HG03575 (cell line): ENCODE data around the gene TMEM258.

ENCODE experiments used
- ATAC-seq: cut with Tn5 transposase; IDR thresholded peaks from one replicate; pipeline ENCODE4 v1.9.1; 2021; ENCODE audit not compliant: unreplicated experiment, insufficient number of reproducible peaks, low FRiP score; ENCODE audit errors: extremely low read depth

The TMEM258 gene

DNA sequence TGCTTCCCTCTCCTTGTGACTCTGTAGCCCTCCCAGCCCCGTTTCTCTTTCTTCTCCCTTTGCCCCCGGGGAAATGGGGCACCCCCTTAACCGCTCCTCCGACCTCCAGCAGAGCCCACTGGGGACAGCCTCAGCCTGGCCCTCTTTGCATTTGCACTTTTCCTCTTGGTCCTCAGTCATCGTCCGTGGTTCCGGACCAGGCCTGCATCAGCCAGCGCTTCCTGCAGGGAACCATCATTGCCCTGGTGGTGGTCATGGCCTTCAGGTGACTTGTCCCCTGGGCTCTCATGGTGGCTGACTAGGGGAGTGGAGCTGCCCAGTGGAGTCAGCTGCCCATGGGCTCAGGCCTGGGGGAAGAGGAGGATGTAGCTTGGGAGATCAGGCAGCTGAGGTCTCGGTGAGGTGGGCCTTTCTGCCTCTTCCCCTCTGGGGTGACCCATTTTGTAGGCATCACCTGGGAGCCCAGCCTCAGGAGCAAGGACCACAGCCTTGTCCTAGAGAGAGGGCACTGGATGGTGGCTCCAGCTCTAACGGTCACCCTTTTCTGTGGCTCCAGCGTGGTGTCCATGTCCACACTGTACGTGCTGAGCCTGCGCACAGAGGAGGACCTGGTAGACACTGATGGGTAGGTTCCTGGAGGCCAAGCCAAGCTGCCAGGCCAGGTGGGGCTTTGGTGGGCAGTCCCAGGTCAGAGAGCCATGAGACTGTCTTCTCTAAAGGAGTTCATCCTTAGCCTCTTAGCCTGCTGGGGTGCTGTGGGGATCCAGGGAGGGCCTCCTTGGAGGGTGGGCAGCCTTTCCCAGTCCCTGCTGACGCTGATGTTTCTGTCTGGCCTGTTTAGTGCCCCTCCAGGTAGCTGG, 12.5 kb downstream of the TMEM258 start:
- ATAC-seq: no peak

DNA sequence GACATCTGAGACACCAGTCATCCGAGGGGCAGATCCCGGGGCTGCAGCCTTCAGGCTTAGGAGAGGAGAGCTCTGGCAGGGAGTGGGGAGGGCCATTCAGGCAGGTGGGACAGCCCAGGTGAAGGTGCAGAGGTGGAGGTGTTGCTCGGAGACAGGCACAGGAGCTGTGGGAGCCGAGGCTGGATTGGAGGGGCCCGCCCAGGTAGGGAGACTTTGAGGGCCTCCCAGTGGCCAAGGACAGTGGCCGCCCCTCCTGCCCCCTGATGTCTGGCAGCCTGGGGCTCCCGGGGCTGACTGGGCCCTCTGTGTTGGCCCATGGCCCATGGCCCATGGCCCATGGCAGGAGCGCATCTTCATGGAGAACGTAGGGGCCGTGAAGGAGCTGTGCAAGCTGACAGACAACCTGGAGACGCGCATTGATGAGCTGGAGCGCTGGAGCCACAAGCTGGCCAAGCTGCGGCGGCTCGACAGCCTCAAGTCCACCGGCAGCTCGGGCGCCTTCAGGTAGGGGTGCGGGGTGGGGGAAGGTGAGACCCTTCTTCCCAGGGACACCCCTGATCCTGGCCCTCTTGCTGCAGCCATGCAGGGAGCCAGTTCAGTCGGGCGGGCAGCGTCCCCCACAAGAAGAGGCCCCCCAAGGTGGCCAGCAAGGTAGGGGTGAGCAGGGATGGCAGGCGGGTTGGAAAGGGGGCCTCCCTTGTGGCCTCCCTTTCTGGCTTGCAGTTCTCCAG, 13.3 kb downstream of the TMEM258 start:
- no peak for ATAC-seq

DNA sequence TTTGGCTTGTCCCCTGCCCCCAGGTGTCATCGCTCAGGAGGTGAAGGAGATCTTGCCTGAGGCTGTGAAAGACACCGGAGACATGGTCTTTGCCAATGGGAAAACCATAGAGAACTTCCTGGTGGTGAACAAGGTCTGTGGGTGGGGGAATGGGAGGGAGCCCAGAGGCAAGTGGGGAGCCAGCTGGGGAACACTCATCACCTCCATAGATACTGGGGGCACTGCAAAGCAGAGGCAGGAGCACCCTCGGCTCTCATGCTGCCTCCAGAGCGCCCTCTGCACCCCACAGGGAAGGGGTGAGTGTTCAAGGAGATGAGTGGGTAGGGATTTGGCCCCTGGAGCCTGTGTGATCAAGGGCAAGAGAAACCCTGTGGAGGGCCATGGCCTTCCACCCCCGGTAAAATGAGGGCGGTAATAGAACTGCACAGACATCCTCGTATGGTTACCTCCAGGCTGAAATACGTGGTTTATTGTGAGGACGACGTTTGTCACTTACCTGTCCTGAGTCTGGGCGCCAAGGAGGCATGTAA, 14.0 kb downstream of the TMEM258 start:
- ATAC-seq: no peak

DNA sequence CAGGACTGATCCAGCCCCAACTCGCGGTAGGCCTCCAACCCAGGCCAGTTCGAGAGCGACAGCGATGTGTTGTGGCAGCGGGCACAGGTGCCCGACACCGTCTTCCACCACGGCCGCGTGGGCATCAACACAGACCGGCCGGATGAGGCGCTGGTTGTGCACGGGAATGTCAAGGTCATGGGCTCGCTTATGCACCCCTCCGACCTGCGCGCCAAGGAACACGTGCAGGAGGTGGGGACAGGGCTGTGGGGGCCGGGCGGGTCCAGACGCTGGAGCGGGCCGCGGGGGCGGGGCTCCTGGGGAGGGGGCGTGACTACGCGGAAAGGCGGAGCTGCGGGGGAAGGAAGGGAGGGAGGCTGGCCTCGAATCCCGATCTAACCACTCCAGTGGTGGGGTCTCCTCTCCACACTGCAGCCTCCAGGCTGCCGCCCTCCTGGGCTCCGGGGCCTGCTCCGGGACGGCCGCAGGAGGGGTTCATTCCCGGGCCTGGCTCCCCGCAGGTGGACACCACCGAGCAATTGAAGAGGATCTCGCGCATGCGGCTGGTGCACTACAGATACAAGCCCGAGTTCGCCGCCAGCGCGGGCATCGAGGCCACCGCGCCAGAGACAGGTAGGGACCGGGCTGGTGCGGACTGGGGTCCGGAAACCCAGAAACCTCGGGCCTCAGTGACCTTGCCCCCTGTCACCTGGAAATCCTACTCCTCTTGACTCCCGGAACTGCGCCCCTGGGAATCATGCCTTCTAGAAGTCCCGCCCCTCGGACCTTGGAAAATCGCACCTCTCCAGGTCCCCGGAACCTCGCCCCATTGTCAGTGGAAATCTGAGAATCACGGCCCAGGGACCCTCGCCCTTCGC, 14.9 kb downstream of the TMEM258 start:
- ATAC-seq: no peak

DNA sequence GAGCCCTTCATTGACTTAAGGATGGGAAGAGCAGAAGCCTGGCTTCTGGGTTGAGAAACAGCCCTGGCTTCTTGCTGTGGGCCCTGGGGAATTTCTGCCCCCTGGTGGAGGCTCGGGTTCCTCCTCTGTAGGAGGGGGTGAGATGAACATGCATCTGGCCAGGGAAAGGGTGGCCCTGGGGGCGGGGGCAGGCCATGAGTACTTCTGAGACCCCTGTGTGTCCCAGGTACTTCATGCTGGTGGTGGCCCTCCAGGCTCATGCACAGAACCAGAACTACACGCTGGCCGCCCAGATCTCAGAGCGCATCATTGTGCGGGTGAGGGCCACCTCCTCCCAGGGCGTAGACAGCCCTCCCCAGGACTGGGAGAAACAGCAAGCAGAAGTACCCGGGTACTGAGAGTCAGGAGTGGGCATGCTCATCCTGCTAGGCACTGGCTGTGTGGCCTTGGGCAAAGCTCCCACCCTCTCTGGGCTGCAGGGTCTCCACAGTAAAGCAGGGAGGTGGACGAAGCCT, 15.8 kb downstream of the TMEM258 start:
- no peak for ATAC-seq

DNA sequence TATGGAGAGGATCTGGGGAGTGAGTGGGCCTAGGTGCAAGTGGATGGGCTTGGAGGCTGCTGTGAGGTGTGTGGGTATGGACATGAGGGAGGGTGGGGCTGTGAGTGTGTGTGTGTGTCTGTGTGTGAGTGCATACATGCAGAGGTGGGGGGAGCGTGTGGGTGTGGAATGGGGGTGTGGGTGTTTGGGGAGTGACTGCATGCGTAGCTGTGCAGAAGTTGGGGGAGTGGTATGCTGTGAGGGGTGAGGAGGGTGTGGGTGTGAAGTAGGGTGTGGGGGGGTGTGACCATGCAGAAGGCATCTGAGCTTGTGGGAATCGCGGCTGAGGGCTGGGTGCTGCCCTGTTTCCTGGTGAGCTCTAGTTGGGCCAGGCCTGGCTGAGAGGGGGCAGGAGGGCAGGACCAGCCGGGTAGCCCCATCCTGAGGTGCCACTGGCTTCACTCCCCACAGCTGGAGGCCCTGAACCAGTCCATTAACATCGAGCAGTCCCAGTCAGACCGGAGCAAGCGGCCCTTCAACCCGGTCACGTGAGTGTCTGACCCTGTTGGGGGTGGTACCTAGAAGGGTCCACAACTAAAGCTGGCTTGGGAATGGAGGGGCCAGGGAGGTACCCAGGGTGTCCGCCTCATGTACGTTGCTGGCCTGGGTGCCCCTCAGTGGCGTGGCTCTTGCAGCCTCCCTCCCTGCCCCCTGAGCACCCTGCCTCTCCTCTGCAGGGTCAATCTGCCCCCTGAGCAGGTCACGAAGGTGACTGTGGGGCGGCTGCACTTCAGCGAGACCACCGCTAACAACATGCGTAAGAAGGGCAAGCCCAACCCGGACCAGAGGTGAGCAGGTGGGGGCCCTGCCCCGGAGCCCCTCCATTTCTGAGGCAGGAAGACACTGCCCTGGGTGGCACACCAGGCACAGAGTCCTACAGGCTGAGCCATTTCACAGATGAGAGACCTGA, 16.5 kb downstream of the TMEM258 start:
- ATAC-seq: no peak

DNA sequence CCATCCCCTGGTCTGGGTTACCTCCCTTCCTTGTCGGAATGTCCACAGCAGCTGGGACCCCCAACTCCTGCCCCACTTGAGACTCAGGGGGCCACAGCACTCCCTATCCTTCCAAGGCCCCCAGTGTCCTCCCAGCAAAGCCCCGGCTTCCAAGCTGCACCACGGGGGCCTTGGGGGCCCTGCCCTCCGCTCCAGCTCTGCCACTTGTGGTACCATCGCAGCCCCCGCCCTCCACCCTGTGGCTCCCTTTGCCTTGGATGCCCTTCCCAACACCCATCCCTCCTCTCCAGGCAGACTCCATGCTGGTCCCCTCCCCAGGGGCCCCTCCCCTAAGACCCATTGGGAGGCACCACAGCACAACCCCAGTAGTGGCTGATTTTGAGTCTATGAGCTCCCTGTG, 17.3 kb downstream of the TMEM258 start:
- no peak for ATAC-seq

DNA sequence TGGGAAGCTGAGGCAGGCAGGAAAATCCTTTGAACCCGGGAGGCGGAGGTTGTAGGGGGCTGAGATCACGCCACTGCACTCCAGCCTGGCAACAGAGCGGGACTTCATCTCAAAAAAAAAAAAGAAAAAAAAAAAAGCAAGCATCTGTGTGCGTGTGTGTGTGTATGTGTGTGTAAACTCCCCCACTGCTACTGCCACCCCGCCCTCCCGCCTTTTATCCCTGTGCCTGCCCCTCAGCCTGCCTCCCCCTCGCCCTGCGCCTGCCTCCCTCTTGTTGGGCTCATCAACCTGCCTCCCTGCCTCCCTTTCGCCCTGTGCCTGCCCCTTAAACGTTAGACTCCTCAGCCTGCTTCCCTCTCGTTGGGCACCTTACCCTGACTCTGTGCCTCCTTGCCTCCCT, 18.0 kb downstream of the TMEM258 start:
- ATAC-seq: no peak

DNA sequence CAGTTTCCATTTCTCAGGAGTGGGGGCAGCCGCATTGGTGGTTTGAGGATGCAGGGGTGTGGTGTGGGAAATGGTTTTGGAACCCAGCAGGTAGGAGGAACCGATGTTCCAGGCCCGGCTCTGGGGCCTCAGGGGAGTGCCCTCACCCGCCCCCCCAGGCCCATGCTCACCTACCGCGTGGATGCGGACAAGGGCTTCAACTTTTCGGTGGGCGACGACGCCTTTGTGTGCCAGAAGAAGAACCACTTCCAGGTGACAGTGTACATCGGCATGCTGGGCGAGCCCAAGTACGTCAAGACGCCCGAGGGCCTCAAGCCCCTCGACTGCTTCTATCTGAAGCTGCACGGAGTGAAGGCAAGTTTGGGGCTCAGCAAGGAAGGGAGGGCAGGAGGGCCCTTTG, 18.6 kb downstream of the TMEM258 start:
- ATAC-seq: no peak

DNA sequence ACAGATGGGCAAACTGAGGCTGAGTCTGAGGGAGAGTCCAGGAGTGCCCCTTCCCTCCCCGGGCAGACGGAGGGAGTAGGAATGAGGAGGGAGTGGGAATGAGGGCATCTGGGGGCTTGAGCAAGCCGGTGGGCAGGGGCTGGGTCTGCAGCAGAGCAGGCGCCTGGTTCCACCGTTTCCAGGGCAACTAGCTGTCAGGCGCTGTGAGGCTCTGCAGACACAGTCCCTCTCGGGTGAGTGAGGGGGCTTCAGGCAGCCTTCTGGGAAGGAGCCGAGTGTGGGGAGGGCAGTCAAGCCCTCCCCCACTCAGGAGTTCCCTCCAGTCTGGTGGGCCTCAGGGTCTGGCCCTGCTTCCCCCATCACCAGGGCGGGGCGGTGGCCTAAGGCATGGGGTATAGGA, 19.0 kb downstream of the TMEM258 start:
- ATAC-seq: no peak

DNA sequence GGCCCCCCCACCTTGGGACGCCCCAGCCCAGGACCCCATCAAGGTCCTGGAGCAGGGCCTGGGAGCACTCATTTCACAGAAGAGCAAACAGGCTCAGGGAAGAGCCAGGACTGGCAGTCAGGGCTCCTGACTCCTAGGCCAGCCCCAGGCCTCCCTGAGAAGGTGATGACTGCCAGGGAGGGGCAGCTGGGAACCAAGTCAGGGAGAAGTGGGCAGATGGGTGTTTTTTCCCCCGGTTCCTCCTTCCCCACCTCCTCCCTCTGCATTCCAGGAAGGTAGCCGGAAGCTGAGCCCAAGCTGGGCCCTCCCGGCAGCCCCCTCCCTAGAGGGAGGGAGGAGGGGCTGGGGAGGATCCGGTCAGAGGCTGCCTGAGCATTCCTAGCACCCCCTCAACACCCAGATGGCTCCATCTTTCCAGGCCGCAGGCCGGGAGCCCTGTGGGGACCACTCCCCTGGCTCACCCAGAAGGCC, 20.4 kb downstream of the TMEM258 start:
- ATAC-seq: no peak

DNA sequence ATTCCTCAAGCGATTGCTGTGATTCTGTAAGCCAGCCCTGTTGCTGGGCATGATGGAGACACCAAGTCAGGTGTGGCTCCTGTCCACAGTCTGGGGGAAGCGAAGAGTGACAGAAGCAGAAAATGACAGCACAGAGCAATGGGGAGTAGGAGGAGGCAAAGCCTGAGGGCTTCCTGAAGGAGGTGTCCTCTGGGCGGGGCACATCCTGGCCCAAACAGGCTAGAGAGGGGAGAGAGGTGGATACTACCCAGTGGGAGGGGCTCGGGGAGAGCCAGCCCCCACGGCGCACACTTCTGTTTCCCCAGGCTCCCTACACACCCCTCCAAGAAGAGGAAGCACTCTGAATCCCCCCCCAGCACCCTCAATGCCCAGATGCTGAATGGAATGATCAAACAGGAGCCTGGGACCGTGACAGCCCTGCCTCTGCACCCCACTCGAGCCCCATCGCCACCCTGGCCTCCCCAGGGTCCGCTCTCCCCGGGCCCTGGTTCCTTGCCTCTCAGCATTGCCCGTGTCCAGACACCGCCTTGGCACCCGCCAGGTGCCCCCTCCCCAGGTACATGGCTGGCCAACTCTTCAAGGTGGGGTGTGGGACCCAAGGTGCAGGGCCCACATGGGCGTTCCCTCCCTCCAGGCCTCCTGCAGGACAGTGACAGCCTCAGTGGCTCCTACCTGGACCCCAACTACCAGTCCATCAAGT, 21.1 kb downstream of the TMEM258 start:
- ATAC-seq: no peak

DNA sequence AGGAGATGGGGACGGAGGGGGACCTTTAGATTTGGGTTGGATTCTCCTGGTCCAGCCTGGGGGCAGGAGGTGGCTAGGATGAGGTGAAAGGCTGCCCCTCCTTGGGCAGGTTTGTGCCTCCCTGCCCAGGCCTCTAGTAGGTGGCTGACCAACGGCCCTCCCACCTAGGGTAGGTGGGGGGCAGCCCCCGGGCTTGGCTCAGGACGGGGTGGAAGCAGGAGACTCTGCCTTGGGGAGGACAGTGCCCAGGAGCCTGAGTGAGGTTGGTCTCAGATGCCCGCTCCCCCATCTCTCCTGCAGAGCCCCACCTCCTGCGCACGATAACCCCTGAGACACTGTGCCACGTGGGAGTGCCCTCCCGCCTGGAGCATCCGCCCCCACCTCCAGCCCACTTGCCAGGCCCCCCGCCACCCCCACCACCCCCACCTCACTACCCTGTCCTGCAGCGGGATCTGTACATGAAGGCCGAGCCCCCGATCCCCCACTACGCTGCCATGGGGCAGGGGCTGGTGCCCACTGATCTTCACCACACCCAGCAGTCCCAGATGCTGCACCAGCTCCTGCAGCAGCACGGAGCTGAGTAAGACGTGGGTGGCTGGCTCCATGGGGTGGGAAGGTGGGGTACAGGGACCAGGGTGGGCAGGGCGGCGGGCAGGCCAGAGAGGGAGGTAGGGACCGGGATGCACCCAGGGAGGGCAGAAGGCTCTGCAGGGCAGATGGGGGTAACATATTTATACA, 22.3 kb downstream of the TMEM258 start:
- ATAC-seq: no peak

DNA sequence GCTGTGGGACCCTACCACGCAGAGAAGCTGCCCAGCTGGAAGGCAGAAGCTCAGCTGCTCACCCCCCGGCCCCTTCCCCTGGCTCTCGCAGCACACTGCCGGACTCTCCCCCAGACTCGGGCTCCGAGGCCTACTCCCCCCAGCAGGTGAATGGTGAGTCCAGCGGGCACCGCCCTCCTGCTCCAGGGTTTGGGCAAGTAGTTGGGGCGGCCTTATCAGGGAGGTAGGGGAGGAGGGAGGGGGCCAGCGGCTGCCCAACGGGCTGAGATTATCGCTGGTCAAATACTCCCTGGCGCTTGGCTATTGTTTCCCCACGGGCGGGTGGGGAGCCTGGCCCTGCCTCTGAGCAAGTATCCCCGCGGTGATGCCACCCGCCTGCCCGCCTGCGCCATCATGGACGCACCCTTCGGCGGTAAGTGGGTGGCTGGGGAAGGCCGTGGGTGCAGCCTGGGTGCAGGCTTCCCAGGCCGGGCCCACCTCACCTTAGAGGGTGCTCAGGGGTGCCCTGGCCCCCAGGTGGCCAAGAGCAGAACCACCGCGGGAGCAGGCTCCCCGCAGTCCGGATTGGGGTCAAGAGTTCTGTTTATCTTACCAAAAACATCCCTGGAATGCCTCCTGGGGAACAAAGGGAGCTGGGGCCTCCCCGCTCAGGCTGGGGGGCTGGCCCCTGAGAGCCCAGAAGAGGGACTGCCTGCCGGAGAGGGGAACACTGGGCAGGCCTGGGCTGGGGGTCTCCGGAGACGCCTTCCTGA, 23.1 kb downstream of the TMEM258 start:
- no peak for ATAC-seq

DNA sequence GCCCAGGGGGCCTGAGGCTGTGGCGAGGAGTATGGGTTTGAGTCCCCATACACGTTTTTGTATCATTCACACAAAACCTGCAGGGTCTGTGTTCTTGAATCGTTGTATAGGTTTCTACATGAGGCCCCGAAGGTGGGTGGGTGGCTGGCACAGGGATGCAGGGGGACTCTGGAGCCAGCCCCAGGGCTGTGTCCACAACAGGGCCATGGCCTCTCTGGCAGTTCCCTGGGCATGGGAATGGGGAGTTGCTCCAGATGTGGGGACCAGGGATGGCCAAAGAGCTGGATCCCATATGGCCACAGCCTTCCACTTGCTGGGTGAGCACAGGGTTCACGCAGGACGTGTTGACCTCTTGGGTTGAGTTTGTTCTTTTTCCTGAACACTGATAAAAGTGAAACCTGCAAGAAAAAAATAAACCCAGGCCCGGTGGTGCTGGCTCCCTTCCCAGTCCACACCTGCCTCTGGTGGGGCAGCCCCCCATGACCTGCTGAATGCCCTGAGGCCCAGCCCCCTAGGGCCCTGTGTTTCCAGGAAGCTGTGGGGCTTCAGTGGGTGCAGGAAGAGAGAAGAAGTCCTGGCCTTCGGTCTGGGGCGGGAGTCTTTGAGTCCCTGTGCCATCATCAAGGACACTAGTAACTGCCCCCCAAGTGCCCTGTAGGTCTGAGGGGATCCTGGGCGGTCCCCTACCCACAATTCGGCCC, 23.9 kb downstream of the TMEM258 start:
- ATAC-seq: no peak
